Measurements from ENCODE around the gene CABLES1. TPM values are rescaled to one million over a fixed set of nuclear protein-coding genes. Genes with fewer than 3 reads are reported as not detected.
"Not testable (repeated sequence)": the region's sequence is repeated elsewhere in the genome, so short reads cannot be mapped to it uniquely, and the experiment has no call there.

CABLES1 gene
- total RNA-seq, 1 donor from 2014 or later = 30.3 TPM

DNA sequence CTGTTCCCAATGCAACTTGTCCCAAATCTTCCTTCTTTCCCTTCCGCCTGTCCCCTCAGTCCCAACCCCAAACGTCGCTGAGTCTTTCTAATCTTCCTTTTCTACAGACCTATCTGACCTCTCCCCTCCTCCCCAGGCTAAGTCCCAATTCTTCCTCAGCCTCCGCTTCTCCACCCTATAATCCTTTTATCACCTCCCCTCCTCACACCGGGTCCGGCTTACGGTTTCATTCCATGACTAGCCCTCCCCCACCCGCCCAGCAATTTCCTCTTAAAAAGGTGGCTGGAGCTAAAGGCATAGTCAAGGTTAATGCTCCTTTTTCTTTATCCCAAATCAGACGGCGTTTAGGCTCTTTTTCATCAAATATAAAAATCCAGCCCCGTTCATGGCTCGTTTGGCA, 150.3 kb downstream of the CABLES1 start:
- DNase-seq (ENCODE audit: low read depth in 2 of 2) = not testable (repeated sequence)

DNA sequence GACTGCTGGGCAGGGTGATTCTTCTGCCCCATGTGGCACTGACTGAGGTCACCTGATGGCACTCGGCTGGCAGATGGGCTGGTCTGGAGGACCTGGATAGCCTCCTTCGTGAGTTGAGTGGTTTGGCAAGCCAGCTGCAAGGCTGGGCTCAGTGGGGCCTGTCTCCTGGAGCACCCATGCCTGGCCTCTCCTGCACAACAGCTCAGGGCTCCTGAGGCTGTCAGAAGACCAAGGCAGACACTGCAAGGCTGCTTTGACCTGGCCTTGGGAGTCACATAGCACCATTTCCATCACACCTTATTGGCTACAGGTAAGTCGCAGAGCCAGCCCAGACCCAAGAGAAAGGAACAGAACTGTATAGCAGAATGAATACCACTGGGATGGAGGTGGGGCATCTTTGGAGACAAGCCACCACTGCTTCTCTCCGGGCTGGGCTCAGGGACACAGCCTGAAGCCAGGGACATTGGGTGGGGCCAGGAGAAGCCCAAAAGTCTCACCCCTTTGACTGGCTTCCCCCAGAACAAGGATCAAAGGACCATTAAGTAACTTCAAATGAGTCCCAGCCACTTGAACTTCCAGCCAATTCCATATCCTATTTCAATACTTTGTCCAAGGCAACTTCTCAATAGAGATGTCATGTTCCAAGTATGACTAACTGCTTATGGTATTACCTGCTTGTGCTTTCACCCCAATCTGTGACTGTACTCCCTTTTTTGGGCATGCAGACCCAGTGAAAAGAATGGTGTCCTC, 156.3 kb downstream of the CABLES1 start:
- no peak for DNase-seq (ENCODE audit: low read depth in 2 of 2)

DNA sequence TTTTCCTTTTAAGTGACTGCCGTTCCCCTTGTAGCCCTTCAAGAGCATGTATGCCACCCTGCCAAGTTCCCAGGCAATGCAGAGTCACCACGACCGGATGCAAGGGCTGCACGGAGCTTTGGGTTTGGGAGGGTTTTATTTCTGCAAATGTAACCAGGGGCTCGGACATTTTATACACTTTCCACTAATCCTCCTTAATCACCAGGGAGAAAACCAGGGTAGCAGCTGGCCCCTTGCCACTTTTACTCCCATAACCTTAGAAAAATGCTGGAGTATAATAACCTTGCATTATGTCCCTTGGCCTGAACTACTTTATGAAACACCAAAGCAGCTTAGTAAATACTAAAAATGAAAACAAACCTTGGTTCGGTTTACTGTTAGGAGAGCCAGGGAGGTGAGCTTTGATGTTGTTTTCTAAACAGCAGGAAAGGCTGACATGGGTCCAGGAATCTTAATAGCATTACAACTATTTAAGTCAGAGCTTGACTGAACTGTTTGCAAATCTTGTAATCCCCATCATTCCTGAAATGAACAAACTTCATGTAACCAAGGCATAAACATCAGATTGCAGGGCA, 165.0 kb downstream of the CABLES1 start:
- DNase-seq (ENCODE audit: low read depth in 2 of 2) = no peak

DNA sequence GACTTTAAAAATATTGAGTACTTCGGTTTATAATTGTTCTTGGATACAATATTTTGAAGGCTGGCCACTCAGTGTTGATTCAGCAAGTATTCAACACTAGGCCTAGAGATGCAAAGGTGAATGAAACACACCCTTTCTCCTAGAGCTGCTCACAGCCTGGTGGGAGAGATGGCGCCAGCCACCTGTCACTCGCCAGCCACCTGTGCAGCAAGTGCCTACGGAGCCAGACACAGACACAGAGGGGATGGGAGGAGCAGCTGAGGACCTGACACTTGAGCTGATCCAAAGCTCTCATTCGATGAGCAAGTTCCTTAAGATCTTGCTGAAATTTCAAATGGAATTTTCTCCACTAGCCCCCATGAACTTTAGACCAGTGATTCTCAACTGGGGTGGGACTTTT, 166.7 kb downstream of the CABLES1 start:
- no peak for DNase-seq (ENCODE audit: low read depth in 2 of 2)

DNA sequence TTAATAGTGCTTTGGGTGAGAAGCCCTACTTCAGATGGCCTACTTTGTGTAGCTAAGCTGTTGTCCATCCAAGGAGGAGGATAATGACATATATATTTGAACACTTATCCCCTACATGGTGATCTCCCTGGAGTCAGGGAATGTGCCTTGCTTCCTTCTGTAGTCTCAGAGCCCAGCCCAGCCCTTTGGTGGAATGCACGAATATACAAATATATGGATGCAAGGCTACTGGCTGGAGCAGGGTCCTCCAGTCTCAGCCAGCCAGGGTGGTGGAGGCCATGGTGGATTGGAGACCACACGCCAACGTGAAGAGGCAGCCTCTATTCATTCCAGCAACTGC, 167.2 kb downstream of the CABLES1 start:
- DNase-seq (ENCODE audit: low read depth in 2 of 2) = no peak

DNA sequence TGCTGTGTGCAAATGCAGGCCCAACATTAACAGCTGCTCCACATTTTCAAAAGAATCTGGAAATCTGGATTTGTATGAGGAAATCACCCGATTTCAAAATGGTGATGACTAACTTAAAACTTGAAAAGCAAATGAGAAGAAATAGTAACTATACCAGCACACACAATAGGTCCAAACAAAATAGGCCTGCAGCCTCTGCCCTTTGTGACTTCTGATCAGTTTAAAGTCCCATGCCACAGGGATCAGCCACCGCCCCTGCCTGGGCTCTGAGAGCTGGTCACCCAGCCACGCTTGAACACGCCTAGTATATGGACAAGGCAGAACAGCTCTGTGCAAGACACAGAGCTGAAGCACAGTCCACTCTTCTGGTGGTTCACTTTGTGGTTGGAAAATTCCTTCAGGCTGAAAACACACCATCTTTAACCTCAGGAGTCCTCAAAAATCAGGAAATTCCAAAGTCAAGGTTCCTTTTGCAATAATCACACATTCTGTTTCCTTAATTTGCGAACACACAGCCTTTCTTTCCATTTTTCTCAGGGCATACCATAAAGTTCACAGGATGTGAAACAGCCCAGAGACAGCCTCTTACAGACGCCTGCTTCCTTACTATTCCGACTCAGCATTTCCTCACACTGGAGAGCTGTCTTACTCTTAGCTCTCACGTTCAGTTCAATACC, 167.7 kb downstream of the CABLES1 start:
- DNase-seq (ENCODE audit: low read depth in 2 of 2) = peak in 1 of 2 donors; percentile 95

DNA sequence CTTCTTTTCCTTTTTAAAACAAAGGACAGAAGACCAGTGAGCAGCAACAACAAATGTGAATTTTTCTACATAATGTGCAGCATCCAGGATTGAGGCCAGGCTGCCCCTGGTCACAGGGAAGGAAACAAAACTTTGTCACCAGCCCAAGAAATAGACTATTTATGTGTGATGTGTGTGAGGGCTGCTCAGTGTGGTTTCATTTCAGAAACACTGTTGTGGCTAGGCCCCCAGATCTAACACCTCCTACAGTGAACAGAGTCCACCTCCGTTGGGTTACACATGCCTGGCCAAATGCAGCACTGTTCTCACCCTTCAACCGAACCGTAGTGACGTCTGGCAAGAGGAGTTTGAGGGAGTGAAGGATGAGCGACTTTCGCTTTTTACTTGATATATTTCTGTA, 171.5 kb downstream of the CABLES1 start:
- DNase-seq (ENCODE audit: low read depth in 2 of 2) = no peak

DNA sequence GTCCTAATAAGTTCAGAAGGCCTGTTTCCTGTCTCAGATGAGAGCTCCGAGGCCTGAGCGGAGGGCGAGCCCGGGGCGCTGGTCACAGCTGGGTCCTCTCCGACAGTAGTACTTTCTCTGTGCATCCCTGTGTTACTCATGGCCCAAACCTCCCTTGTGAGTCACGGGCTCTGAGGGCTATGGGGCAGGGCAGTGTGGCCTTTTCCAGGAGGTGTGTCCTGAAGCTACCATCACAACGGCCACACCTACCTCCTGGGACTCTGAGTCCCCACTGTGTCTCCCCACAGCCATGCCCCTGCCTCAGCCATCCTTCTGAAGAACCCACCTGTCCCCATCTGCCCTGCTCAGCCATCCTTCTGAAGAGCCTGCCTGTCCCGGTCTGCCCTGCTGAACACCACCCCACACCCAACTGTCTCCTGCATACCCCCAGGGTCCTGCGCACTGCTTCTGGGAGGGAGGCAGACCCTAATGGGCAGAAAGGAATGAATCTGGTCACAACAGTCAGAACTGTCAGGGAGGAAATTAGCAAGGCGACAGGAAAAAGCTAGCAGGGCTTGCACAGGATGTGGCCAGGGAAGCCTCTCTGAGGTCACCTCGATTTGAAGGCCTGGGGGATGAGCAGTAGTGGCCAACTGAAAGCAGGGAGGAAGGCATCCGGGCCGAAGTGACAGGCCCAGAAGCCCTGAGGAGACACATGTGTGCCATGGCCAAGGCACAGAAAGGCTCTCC, 172.4 kb downstream of the CABLES1 start:
- peak; percentile 47 to 64 for DNase-seq (ENCODE audit: low read depth in 2 of 2)

Other genes starting within 250 kb of the CABLES1 start
- gene RBBP8, start 202.2 kb upstream of the CABLES1 start, total RNA-seq = 10.5 and 14.0 TPM in 2 replicates